ENCODE results near the gene SGPP2. TPM values are rescaled to one million over a fixed set of nuclear protein-coding genes. Genes with fewer than 3 reads are reported as not detected.

The SGPP2 gene
- total RNA-seq, 1 experiment from 2014 or later, result not detected

GRCh38 chr2:222481941-222482340 is 57.6 kb downstream of the SGPP2 start:
- no peak overlapping the region for H3K56ac ChIP-seq (ENCODE audit: insufficient read length, low read depth, low read length)
- H3K14ac ChIP-seq (ENCODE audit: insufficient read depth, low read length), result no peak overlapping the region
- H3K4me1 Mint-ChIP-seq, result peaks cover 11 to 13% of the 10 kb centered on the region in 2 experiments
- peaks cover 91% of the 10 kb centered on the region for H3K27me3 Mint-ChIP-seq (ENCODE audit: low read depth)
- H2BK15ac ChIP-seq (ENCODE audit: low read depth, low read length), result no peak overlapping the region
- no peak overlapping the region for H3K23ac ChIP-seq (ENCODE audit: insufficient read length, low read depth, low read length)
- peaks cover 3% of the 10 kb centered on the region; the same call in 1 of the 2 replicates for H3K27me3 ChIP-seq (ENCODE audit: insufficient read depth, low read length)
- no peak overlapping the region for H3K27ac Mint-ChIP-seq
- H4K91ac ChIP-seq (ENCODE audit: insufficient read length, low read depth, low read length), result no peak overlapping the region
- H4K20me1 ChIP-seq (ENCODE audit: control insufficient read depth, insufficient read depth, insufficient read length), result no peaks in the 10 kb centered on the region
- H3K18ac ChIP-seq (ENCODE audit: insufficient read length, low read depth, low read length), result no peak overlapping the region
- H3K4me1 ChIP-seq (ENCODE audit: insufficient read depth, low read length), result no peaks in the 10 kb centered on the region
- H4K8ac ChIP-seq (replicated peaks; ENCODE audit: insufficient read length, low read depth, low read length), result no peak overlapping the region
- no peak overlapping the region for H3T11ph ChIP-seq (ENCODE audit: low read length)
- H3K9me3 ChIP-seq (ENCODE audit: control insufficient read depth, low read depth, low read length), result no peaks in the 10 kb centered on the region
- H3K79me1 ChIP-seq (ENCODE audit: insufficient read depth, low read depth, low read length, poor library complexity, severe bottlenecking), result no peaks in the 10 kb centered on the region
- no peaks in the 10 kb centered on the region for H3K79me2 ChIP-seq (ENCODE audit: insufficient read depth, low read length)
- TF ChIP-seq CTCF (conservative IDR thresholded peaks at IDR 0.05), result no peak
- H2AFZ ChIP-seq (ENCODE audit: low read length), result no peak overlapping the region
- H3K27ac ChIP-seq (ENCODE audit: insufficient read length, low read depth, low read length), result no peak overlapping the region
- no peak overlapping the region for H3K9ac ChIP-seq (ENCODE audit: extremely low read depth, insufficient read length, low read length)
- no peak overlapping the region for H2AK5ac ChIP-seq (ENCODE audit: insufficient read length, low read length)
- no peaks in the 10 kb centered on the region for H3K23me2 ChIP-seq (ENCODE audit: insufficient read length, low read depth, low read length, poor library complexity, severe bottlenecking)
- no peak overlapping the region for H4K5ac ChIP-seq (ENCODE audit: insufficient read length, low read depth, low read length)
- no peak overlapping the region for H3K4me3 Mint-ChIP-seq
- no peak overlapping the region for H2BK5ac ChIP-seq (ENCODE audit: insufficient read length, low read length)
- H2BK12ac ChIP-seq (ENCODE audit: insufficient read length, low read depth, low read length), result no peak overlapping the region
- no peak overlapping the region for H2BK20ac ChIP-seq (ENCODE audit: low read depth, low read length, poor library complexity, severe bottlenecking)
- DNase-seq, result no peak
- H3K4ac ChIP-seq (ENCODE audit: low read depth, low read length), result no peak overlapping the region
- no peaks in the 10 kb centered on the region; a peak in 1 of 5 replicates for H3K9me3 Mint-ChIP-seq
- no peak overlapping the region for H2BK120ac ChIP-seq (ENCODE audit: low read depth, low read length, poor library complexity, severe bottlenecking)
- H3K36me3 Mint-ChIP-seq (ENCODE audit: insufficient read depth in 1 of 3, low read depth in 3 of 3), result no peaks in the 10 kb centered on the region
- no peak overlapping the region for H3K4me2 ChIP-seq (ENCODE audit: insufficient read depth, insufficient read length, low read length)

Measured in H9 (cell line).